Fibroblast of skin of left biceps (primary cell): Measurements from ENCODE around the gene STMN1.
A peak's percentile ranks its signal among the peaks of the same experiment; 100 is the strongest.
"Not testable (repeated sequence)": the region's sequence is repeated elsewhere in the genome, so short reads cannot be mapped to it uniquely, and the experiment has no call there.

Source experiments
- DNase-seq, 2 experiments: peaks; one replicate each; pipeline ENCODE4 v3.0.0-alpha.2; 2013; ENCODE audit warnings: low read depth in 2 of 2

The STMN1 gene

DNA sequence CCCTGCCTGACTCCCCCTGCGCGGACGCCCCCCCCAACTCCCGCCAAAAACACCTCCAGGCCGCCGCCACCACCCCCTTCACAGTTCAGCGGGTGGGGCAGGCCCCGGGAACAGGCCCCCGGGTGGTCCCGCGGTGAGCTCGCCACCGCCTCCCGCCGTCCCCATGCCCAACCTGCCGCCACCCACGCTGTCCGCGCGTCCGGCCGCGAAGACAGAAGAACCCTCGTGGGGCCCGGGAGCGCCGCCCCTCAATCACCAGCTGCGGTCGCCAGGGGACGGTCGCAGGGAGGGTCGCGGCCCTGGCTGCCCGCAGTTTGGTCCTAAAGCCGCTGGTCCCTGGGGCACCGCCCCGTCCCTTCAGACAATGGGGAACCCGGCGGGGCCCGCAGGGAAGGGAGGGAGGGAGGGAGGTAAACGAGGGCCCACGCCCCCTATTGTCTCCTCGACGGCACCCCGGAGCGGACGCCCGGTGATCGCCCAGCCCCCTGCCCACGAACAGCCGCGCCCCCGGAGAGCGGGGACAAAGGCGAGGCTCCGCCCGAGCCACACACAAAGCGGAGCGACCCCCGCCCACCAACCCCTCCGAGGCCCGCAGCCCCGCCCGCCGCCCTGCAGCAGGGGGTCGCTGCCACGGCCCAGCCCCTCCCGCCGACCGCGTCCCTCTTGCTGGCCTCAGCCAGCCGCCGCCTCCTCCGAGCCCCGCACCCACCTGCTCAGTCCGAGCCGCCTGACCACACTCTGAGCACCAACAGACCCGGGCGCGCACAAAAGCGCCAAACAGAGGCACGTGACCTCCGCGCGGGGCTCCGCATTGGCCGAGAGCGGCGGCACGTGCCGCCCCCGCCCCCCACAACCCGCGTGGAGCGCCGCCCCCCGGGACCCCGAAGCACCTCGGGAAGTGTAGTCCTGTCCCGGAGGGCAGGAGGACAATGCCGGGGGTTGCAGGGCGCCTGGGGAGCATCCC lies at the start of gene STMN1:
Gene STMN1, minus strand, starts transcription at position 740 of the 964 bp plus-strand sequence. CDS start 1,743 bp downstream, outside the sequence.
- DNase-seq, result peak; percentile 81 to 82

GRCh38 chr1:25955553-25955952 lies 49.3 kb upstream of the STMN1 start:
- DNase-seq, result no peak

DNA sequence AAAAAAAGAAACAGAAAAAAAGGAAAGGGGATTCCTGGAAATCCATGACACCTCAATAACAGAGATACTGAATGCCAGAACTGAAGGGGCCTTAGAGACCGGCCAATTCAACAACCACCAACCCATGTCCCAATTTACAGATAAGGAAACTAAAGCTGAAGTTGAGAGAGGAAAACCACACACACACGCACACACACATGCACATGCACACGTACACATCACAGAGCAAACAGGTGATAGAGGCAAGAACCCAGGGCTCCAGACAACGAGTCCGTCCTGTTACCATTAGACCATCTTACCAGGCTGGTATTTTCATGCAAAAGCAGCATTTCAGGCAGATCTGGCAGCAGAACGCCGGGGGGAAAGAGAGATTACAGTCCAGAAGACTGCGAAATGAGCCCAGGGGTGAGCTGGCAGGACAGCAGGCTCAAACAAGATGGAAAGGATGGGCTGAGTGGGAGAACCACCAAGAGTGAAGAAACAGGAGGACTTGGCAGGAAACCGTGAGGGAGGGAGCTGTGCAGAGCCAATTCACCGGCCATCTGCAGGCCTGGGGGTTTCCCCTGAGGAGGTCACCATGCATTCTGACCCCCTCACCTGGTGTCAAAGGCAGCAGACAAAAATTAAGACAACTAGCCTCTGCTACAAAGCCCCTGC lies 48.2 kb upstream of the STMN1 start:
- DNase-seq, result no peak

DNA sequence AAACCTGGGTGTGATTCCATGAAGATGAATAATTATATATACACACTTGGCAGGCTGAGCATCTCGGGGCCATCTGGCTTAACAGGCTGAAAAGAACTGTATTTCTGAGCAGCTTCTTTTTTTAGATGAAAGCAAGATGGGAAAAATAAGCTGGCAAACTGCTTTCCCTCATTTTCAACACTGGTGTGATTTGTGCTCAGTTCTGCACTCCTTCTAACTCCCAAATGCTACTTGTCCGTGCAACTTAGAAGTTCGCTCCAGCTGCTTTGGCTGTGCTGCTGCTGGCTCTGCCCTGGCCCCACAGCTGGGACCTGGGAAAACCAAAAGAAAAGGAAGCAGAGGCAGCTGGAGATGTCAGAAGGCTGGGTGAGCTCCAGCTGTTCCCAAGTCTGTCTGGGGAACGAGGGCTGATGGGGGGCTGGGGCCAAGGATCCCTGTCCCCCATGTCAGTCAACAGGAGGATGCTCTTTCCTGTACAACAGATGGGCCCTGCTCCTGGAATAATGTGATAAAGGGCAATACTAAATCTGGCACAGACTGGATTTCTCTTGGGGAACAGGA lies 46.7 kb upstream of the STMN1 start:
- DNase-seq, result peak; percentile 65 to 70

- no peak for DNase-seq
Observed at GRCh38 chr1:25948641-25949040, 42.4 kb upstream of the STMN1 start.

- DNase-seq, result no peak
Observed at GRCh38 chr1:25947027-25947426, 40.8 kb upstream of the STMN1 start.

GRCh38 chr1:25945761-25946160 lies 39.5 kb upstream of the STMN1 start:
- no peak for DNase-seq

DNA sequence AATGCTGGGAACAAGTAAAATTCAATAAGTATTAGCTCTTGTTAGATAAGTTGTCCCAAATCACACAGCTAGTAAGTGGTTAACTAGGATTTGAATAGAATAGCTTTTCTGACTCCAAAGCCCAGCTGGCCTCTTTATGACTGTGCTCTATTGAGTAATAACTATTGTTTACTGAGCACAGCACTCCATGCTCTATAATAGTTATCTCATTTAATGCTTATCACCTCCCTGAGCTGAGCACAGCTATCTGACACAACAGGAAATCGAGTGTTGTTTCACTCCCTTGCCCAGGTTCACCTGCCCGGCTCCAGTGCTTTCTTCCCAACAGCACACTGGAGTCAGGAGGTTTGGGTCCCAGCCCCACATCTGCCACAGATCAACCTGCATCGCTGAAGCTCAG lies 38.8 kb upstream of the STMN1 start:
- no peak for DNase-seq

DNA sequence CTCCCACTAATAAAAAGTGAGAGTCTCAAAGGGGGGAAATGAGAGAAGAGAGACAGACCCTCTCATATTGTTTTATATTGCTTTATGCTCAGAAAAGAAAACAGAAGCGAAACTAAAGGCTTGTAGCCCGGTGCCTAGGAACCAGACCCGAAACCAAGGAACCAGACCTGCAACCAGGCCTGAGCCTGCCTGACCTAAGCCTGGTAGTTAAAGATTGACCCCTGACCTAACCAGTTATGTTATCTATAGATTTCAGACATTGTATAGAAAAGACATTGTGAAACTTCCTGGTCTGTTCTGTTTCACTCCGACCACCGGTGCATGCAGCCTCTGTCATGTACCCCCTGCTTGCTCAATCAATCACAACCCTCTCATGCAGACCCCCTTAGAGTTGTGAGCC lies 37.3 kb upstream of the STMN1 start:
- not testable (repeated sequence) for DNase-seq

- no peak for DNase-seq
Observed at GRCh38 chr1:25936947-25937346, 30.7 kb upstream of the STMN1 start.

DNA sequence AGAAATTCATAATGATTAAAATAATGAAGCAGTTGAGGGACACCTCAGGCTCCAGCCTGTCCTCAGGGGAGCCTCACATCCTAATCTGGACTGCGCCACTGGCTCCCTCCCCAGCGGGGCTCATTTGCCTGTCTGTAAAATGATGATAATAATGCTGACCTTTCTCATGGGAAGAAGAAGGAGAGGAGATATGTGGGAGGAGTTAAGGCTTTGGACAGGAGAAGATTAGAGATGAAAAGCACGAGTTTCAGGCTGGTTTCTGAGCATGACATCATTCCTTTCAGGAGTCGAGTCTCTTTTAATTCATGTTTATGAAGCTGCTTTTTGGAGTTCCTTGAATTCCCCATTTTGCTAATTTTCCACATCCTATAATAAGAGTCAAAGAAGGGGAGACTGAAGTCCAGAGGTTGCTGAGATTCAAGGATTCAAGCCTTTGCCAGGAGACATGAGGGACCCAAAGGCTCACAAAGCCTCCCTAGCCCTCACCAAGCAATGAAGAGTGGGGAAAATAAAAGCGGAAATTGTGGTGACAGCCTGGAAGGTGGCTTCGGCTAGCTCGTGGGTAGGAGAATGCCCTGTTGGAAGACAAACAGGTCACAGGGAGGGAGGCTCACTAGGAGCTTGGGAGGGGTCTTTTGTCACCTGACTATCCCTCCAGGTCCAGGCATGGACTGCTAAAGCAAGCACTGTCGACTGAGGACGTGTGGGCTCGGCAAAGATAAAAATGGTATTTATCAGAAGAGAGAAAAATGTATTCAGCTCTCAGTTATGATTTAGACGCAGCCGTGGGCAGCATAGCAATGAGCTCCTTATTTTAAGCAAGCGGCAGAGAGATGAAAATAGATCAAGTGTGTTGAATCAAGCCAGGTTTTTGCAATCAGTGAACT lies 27.5 kb upstream of the STMN1 start:
- no peak for DNase-seq

GRCh38 chr1:25932811-25933400 lies 26.7 kb upstream of the STMN1 start:
- not testable (repeated sequence) for DNase-seq

DNA sequence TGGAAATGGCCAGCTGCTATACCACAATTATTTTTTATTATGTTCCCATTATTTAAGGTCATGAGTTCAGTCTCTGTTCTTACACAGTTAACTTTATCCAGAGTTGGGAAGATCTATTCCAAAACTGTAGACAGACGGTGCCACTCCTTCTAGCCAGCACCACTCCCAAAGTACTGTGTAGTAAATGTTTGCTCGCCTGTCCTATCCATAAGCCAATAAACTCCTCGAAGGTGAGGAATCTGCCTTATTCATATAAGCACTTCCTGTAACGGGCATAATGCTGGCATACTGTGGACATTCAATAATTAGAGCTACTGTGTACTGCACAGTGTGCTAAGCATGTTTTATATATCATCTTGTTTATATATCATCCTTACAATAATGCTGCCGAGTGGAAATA lies 26.1 kb upstream of the STMN1 start:
- no peak for DNase-seq

- DNase-seq, result no peak
Observed at GRCh38 chr1:25929016-25929415, 22.8 kb upstream of the STMN1 start.

- no peak for DNase-seq
Observed at GRCh38 chr1:25927521-25928265, 21.5 kb upstream of the STMN1 start.

DNA sequence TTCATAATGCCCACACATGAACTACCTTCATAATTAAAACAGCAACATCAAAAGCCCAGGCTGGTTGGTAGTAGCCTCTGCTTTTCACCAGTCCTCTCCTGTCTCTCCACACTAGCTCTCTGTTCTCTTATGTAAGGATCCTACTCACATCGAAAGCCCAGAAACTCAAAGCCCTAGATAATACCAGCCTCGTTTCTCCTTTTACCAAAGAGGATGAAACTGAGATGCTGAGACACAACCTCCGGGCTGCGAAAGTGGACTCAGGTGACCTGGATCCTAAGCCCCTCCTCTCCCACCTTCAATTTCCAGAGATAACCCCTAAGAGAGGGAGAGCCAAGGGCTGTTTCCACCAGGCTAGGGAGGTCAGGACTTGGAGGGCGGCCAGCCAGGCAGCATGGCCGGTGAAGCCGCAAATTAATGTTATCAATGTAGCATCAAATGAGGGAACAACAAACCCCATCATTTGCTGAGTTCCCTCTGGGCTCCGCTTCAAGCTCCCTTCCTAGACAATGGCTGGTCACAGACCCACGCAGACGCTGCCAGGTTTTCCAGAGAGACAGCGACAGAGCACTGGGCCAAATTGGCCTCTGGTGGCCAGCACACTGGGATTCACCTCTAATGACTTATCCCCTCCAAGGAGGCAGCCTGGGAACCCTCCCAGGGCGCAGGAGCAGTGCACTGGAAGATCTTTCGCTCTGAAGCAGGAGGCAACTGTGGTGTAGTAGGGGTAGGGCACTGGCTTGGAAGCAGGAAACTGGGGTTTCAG lies 20.7 kb upstream of the STMN1 start:
- DNase-seq, result no peak

DNA sequence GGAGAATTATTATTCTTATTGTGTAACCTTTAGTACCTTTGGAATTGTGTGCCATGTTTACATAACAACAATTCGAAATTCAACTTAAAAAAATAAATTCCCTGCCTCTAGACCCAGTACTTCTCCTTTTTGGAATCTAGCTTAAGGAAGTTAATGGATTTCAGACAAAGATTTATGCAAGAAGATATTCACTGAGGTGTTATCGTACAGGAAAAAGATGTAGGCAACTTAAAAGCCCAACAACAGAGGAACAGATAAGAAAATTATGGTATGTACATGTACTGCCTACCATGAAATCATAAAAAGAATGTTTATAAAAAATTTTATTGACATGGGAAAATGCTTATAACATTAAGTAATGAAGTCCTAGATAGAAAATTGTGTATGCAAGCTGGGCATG lies 18.2 kb upstream of the STMN1 start:
- no peak for DNase-seq

DNA sequence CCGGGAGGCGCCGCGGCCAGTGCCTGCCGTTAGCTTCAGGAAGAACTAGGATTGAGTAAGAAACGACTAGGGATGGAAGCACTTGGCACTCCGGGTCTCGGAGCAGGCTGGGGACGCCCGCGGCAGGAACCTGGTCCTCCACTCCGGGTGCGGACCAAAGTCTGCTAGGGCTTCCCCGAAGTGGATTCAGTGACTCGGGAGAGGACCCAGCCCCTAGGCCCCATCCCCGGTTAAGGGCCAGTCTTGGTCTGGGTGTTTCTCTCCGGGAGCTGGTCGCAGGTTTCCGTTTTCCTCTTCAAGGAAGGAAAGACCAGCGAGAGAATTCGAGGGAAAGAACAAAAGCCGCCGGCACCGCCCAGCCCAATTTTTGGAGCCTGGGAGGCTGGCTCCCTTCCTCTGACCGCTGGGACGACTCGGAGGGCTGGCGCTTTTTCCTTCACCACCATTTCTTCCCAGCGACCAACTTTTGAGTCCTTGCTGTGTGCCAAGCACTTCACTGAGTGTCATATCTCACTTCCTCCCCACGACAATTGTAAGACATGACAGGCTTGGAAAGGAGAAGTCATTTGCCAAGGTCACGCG lies 16.8 kb upstream of the STMN1 start:
- DNase-seq, result no peak
